HepG2 (cell line): ENCODE measurements around the gene CELSR2. TPM values are rescaled to one million over a fixed set of nuclear protein-coding genes. Genes with fewer than 3 reads are reported as not detected.

Experiments used
- ATAD3A ChIP-seq: sonication (generic); formaldehyde crosslinking; IDR thresholded peaks from 2 replicates; pipeline ENCODE4 v1.4.0; 2020; ENCODE audit warnings: missing genetic modification reagents
- CEBPB ChIP-seq: IDR thresholded peaks from 2 replicates; pipeline ENCODE4 v1.6.1; 2011; ENCODE audit warnings: low read depth, low read length, improper control_type of control experiment, borderline replicate concordance
- FOXK1 ChIP-seq: sonication (generic); formaldehyde crosslinking; IDR thresholded peaks from 2 replicates; pipeline ENCODE4 v1.4.0; 2020; ENCODE audit warnings: low read depth, missing genetic modification reagents, borderline replicate concordance
- FOXP4 ChIP-seq: sonication (generic); formaldehyde crosslinking; IDR thresholded peaks from 2 replicates; pipeline ENCODE4 v1.4.0; 2020; ENCODE audit warnings: missing genetic modification reagents
- IKZF4 ChIP-seq: sonication (generic); formaldehyde crosslinking; IDR thresholded peaks from 2 replicates; pipeline ENCODE4 v1.5.1; 2020; ENCODE audit warnings: borderline replicate concordance, mild to moderate bottlenecking, low read depth, missing genetic modification reagents; ENCODE audit errors: not compliant biosample characterization
- IRF1 ChIP-seq: sonication (generic); formaldehyde crosslinking; IDR thresholded peaks from 2 replicates; pipeline ENCODE4 v1.4.0; 2020; ENCODE audit warnings: low read depth, mild to moderate bottlenecking, missing genetic modification reagents
- SMAD3 ChIP-seq: sonication (generic); formaldehyde crosslinking; IDR thresholded peaks from 2 replicates; pipeline ENCODE4 v1.4.0; 2020; ENCODE audit warnings: missing genetic modification reagents
- ZNF570 ChIP-seq: sonication (generic); formaldehyde crosslinking; IDR thresholded peaks from 2 replicates; pipeline ENCODE4 v1.4.0; 2020; ENCODE audit warnings: mild to moderate bottlenecking, missing genetic modification reagents, borderline replicate concordance
- ZNF572 ChIP-seq: sonication (generic); formaldehyde crosslinking; IDR thresholded peaks from 2 replicates; pipeline ENCODE4 v1.5.1; 2020; ENCODE audit warnings: mild to moderate bottlenecking, missing genetic modification reagents
- ZNF674 ChIP-seq: sonication (generic); formaldehyde crosslinking; IDR thresholded peaks from 2 replicates; pipeline ENCODE4 v1.5.0; 2020; ENCODE audit warnings: low read depth, mild to moderate bottlenecking, missing genetic modification reagents
- ZNF724P ChIP-seq: sonication (generic); formaldehyde crosslinking; IDR thresholded peaks from 2 replicates; pipeline ENCODE4 v1.8.0; 2022; ENCODE audit warnings: missing genetic modification reagents, borderline replicate concordance
- polyA plus RNA-seq, 8 experiments: library from polyadenylated mRNA; depleted of rRNA in 3 of 8; stranded (reverse) in 7 of 8; unstranded in 1 of 8; fragments of >200 nt; fragmentation: Illumina TruSeq in 4 of 8; extraction: Trizol in 4 of 8; gene quantifications; 2 replicates each; pipeline versions ENCODE4 v1.2.1 to v1.2.3, GENCODE V29; 2011 to 2016; ENCODE audit warnings: low read depth in 4 of 8, missing spikeins in 1 of 8, mixed read lengths in 1 of 8; ENCODE audit not compliant: insufficient read depth in 1 of 8
- total RNA-seq, 5 experiments: library from RNA; depleted of rRNA; stranded (reverse); fragments of >200 nt; fragmentation: Illumina TruSeq; extraction: Trizol; gene quantifications; 2 replicates each; pipeline ENCODE4 v1.2.3, GENCODE V29; 2016; ENCODE audit warnings: low read depth in 1 of 5
- TF ChIP-seq, protein P1 (sequence below): sonication (generic); formaldehyde crosslinking; IDR thresholded peaks from 2 replicates; pipeline ENCODE4 v1.4.0; 2020; ENCODE audit warnings: mild to moderate bottlenecking, missing genetic modification reagents
- TF ChIP-seq, protein P2 (sequence below): IDR thresholded peaks from 2 replicates; pipeline ENCODE4 v1.6.1; 2016
- TF ChIP-seq, protein P3 (sequence below): sonication (generic); formaldehyde crosslinking; IDR thresholded peaks from 2 replicates; pipeline ENCODE4 v1.4.0; 2020; ENCODE audit warnings: missing genetic modification reagents, borderline replicate concordance
- TF ChIP-seq, protein P4 (sequence below): sonication (generic); formaldehyde crosslinking; IDR thresholded peaks from 2 replicates; pipeline ENCODE4 v1.4.0; 2020; ENCODE audit warnings: missing genetic modification reagents

The CELSR2 gene
- total and polyA plus RNA-seq, 2 of the 13 experiments (the other 11 are each of a cell fraction or from before 2014, with no cell fraction given) = 4.0 to 6.6 TPM

DNA sequence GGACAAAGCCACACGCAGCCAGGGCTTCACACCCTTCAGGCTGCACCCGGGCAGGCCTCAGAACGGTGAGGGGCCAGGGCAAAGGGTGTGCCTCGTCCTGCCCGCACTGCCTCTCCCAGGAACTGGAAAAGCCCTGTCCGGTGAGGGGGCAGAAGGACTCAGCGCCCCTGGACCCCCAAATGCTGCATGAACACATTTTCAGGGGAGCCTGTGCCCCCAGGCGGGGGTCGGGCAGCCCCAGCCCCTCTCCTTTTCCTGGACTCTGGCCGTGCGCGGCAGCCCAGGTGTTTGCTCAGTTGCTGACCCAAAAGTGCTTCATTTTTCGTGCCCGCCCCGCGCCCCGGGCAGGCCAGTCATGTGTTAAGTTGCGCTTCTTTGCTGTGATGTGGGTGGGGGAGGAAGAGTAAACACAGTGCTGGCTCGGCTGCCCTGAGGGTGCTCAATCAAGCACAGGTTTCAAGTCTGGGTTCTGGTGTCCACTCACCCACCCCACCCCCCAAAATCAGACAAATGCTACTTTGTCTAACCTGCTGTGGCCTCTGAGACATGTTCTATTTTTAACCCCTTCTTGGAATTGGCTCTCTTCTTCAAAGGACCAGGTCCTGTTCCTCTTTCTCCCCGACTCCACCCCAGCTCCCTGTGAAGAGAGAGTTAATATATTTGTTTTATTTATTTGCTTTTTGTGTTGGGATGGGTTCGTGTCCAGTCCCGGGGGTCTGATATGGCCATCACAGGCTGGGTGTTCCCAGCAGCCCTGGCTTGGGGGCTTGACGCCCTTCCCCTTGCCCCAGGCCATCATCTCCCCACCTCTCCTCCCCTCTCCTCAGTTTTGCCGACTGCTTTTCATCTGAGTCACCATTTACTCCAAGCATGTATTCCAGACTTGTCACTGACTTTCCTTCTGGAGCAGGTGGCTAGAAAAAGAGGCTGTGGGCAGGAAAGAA is 25.5 kb downstream of the CELSR2 start (continued):
- TF ChIP-seq IRF1 (CRISPR knock-in tag) (no peak), CEBPB (no peak), ATAD3A (CRISPR knock-in tag) (no peak), ZNF572 (CRISPR knock-in tag) (no peak), ZNF674 (CRISPR knock-in tag) (0 out of 2 replicates have a peak, but pooled peaks have one; percentile 67), FOXK1 (peak; percentile 65; the same call in 1 of the 2 replicates), ZNF724P (0 out of 2 replicates have a peak, but pooled peaks have one; percentile 53), FOXP4 (peak; percentile 92), IKZF4 (peak; percentile 32), SMAD3 (CRISPR knock-in tag) (no peak), ZNF570 (CRISPR knock-in tag) (no peak)
- TF ChIP-seq, protein P1, sequence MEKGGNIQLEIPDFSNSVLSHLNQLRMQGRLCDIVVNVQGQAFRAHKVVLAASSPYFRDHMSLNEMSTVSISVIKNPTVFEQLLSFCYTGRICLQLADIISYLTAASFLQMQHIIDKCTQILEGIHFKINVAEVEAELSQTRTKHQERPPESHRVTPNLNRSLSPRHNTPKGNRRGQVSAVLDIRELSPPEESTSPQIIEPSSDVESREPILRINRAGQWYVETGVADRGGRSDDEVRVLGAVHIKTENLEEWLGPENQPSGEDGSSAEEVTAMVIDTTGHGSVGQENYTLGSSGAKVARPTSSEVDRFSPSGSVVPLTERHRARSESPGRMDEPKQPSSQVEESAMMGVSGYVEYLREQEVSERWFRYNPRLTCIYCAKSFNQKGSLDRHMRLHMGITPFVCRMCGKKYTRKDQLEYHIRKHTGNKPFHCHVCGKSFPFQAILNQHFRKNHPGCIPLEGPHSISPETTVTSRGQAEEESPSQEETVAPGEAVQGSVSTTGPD (CRISPR knock-in tag) = no peak
- TF ChIP-seq, protein P2, sequence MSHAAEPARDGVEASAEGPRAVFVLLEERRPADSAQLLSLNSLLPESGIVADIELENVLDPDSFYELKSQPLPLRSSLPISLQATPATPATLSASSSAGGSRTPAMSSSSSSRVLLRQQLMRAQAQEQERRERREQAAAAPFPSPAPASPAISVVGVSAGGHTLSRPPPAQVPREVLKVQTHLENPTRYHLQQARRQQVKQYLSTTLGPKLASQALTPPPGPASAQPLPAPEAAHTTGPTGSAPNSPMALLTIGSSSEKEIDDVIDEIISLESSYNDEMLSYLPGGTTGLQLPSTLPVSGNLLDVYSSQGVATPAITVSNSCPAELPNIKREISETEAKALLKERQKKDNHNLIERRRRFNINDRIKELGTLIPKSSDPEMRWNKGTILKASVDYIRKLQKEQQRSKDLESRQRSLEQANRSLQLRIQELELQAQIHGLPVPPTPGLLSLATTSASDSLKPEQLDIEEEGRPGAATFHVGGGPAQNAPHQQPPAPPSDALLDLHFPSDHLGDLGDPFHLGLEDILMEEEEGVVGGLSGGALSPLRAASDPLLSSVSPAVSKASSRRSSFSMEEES (CRISPR knock-in tag) = peak; percentile 96
- TF ChIP-seq, protein P3, sequence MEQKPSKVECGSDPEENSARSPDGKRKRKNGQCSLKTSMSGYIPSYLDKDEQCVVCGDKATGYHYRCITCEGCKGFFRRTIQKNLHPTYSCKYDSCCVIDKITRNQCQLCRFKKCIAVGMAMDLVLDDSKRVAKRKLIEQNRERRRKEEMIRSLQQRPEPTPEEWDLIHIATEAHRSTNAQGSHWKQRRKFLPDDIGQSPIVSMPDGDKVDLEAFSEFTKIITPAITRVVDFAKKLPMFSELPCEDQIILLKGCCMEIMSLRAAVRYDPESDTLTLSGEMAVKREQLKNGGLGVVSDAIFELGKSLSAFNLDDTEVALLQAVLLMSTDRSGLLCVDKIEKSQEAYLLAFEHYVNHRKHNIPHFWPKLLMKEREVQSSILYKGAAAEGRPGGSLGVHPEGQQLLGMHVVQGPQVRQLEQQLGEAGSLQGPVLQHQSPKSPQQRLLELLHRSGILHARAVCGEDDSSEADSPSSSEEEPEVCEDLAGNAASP (CRISPR knock-in tag) = no peak; the same call in 1 of the 2 replicates
- TF ChIP-seq, protein P4, sequence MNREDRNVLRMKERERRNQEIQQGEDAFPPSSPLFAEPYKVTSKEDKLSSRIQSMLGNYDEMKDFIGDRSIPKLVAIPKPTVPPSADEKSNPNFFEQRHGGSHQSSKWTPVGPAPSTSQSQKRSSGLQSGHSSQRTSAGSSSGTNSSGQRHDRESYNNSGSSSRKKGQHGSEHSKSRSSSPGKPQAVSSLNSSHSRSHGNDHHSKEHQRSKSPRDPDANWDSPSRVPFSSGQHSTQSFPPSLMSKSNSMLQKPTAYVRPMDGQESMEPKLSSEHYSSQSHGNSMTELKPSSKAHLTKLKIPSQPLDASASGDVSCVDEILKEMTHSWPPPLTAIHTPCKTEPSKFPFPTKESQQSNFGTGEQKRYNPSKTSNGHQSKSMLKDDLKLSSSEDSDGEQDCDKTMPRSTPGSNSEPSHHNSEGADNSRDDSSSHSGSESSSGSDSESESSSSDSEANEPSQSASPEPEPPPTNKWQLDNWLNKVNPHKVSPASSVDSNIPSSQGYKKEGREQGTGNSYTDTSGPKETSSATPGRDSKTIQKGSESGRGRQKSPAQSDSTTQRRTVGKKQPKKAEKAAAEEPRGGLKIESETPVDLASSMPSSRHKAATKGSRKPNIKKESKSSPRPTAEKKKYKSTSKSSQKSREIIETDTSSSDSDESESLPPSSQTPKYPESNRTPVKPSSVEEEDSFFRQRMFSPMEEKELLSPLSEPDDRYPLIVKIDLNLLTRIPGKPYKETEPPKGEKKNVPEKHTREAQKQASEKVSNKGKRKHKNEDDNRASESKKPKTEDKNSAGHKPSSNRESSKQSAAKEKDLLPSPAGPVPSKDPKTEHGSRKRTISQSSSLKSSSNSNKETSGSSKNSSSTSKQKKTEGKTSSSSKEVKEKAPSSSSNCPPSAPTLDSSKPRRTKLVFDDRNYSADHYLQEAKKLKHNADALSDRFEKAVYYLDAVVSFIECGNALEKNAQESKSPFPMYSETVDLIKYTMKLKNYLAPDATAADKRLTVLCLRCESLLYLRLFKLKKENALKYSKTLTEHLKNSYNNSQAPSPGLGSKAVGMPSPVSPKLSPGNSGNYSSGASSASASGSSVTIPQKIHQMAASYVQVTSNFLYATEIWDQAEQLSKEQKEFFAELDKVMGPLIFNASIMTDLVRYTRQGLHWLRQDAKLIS (CRISPR knock-in tag) = no peak
